ENCODE measurements around the gene MOSPD3. TPM values are rescaled to one million over a fixed set of nuclear protein-coding genes. Genes with fewer than 3 reads are reported as not detected.

MOSPD3 gene
- total and polyA plus RNA-seq, 10 of the 15 experiments (the other 5 are each of a cell fraction or from before 2014, with no cell fraction given) = 0.61 to 13.6 (median 4.1) TPM

DNA sequence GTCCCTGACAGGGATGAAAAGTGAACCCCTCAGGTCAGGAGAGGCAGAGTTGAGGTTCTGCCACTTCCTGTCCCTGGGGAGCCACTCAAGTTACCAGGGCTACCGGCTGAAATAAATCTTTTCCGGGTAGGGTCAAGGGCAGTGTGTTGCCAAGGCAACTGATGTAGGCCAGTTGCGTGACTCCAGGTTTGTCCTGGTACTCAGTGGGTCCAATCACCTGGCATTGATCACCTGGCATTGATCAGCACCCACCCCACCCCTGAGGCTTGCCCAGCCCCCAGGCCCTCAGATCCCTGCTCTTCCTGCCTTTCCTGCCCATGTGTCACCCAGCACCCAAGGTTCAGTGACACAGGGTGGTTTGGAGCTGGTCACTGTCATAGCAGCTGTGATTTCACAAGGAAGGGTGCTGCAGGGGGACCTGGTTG lies 44.6 kb upstream of the MOSPD3 start (continued):
- TF ChIP-seq SIX5 (IDR thresholded peaks at IDR 0.05; ENCODE audit: low read depth, low read length, severe bottlenecking) = no peak
- no peak for TF ChIP-seq MYC (IDR thresholded peaks at IDR 0.05; ENCODE audit: insufficient read depth, insufficient read length, insufficient replicate concordance, low read length, severe bottlenecking)

DNA sequence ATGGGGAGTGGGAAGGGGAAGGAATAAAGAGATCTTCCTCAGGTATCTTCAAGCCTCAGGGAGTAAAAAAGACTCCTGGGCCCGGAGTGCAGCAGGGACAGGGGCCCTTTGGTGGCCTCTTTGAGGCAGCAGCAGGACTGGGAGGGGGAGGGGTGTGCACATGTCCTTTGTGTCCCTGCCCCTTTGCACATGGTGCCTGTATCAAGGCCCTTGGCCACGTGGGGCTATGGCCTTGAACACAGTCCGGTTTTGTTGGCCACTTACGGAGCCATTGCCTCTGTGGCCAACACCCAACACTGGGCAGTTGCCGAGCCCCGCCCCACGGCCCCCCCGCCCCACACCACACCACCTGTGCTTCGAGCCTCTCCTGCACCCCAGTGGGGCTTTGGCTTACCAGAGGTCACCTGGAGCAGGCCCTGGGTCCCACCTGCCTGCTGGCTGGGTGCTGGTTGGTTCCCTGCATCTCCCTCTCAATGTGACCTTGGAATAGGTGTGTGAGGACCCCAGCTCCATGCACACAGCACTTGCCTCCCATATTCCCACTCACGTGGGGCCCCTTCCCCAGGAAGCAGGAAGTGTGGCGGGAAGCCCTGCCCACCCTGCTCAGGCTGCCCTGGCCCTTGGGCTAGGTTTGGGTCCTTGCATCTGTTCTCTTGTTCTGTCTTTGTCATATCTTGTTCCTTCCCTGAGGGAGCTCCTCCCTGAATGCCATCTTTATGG lies 44.0 kb upstream of the MOSPD3 start:
- Histone ChIP-seq H3K27ac (ENCODE audit: control insufficient read depth, insufficient read depth) (no peak overlapping the region), H2AFZ (ENCODE audit: control insufficient read depth, low read depth, low read length) (no peak overlapping the region), H3K4me2 (ENCODE audit: control insufficient read depth, insufficient read depth) (no peak overlapping the region), H3K9ac (ENCODE audit: control insufficient read depth, insufficient read depth, low read length) (no peak overlapping the region), H3K4me3 (no peak overlapping the region), H3K36me3 (ENCODE audit: control insufficient read depth in 2 of 2, insufficient read depth in 2 of 2, low read length in 1 of 2) (peaks cover 5 to 8% of the 10 kb centered on the region in 2 experiments; a peak in 3 of 4 replicates), H3K9me3 (replicated peaks; ENCODE audit: control insufficient read depth, insufficient read depth, low read length) (no peaks in the 10 kb centered on the region), H3K4me1 (ENCODE audit: control insufficient read depth, insufficient read depth, low read length) (peaks cover 30% of the 10 kb centered on the region), H4K20me1 (ENCODE audit: control insufficient read depth, insufficient read depth) (no peaks in the 10 kb centered on the region), H3K79me2 (ENCODE audit: control insufficient read depth, insufficient read depth, low read length) (no peaks in the 10 kb centered on the region), H3K27me3 (replicated peaks in 1 of 2; ENCODE audit: control insufficient read depth in 2 of 2, insufficient read depth in 2 of 2, low read length in 1 of 2) (no peaks in the 10 kb centered on the region)
- ATAC-seq = no peak
- FAIRE-seq = no peak
- in situ Hi-C loops (cut with MboI) (no loop called here), intact Hi-C loops (cut with micrococcal nuclease; ENCODE audit: unreplicated experiment) (no loop called here)
- SMC1A ChIA-PET (ENCODE audit: uncharacterized antibody, unreplicated experiment) = interaction anchor here (0.9 kb wide), 2 partner anchors 9 to 18 kb away, joined by 3 to 4 read pairs; partner anchors contain the start of gene FBXO24
- CTCF ChIA-PET = interaction anchor here (0.6 to 12.6 kb wide), 4 partner anchors 8 to 125 kb away, joined by 3 to 190 read pairs (median 6); partner anchors contain the start of genes FBXO24 and LRCH4
- no peak for TF ChIP-seq RFX5 (IDR thresholded peaks at IDR 0.05; ENCODE audit: low read depth, low read length)
- 0 out of 2 replicates have a peak, but pooled peaks have one; percentile 41 for TF ChIP-seq PML (IDR thresholded peaks at IDR 0.05; ENCODE audit: low read length)
- 0 out of 2 replicates have a peak, but pooled peaks have one; percentile 62 for TF ChIP-seq POLR2AphosphoS2 (IDR thresholded peaks at IDR 0.05; ENCODE audit: low read depth, low read length)
- TF ChIP-seq FOS (IDR thresholded peaks at IDR 0.05; ENCODE audit: borderline replicate concordance, extremely low read depth, insufficient read length) = no peak
- POLR2A ChIA-PET = no interaction called here
- WGBS (ENCODE audit: insufficient coverage, insufficient replicate concordance, low lambda C conversion rate, missing lambda C conversion rate) = 66% methylated on average over 10 of the region's 11 CpGs
- RAD21 ChIA-PET (ENCODE audit: unreplicated experiment) = no interaction called here
- no peak for DNase-seq (ENCODE audit: low read depth, low spot score)
- BruUV-seq (replicated peaks) = no TSS peak
